Measurements from ENCODE around the gene DCLK3.

DCLK3 gene

DNA sequence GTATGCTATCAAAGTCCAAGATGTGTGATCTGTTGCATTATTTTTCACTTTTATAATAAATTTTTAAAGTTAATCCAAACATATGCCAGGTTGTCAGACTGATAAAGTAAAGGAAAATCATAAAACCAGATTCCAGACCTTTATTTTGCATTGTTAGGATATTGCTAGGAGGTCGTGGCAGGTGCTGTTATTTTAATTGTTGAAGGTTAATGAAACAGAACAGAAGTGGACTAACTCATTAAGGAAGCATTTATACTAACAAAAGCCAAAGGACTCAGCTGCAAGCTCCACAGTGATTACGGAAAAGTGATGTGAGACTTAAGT, 63.1 kb downstream of the DCLK3 start:
- no peak for DNase-seq (ENCODE audit: low spot score)
- TF ChIP-seq CTCF (IDR thresholded peaks at IDR 0.05), result peak; percentile 2
- no peak overlapping the region for H3K4me3 ChIP-seq
- no peak overlapping the region for H3K27ac ChIP-seq

GRCh38 chr3:36700537-36701248, 63.7 kb downstream of the DCLK3 start:
- DNase-seq (ENCODE audit: low spot score), result no peak
- peak; percentile 56 for TF ChIP-seq CTCF (IDR thresholded peaks at IDR 0.05)
- no peak overlapping the region for H3K27ac ChIP-seq
- no peak overlapping the region for H3K4me3 ChIP-seq

- no peak for DNase-seq (ENCODE audit: low spot score)
- no peak overlapping the region for H3K27ac ChIP-seq
- TF ChIP-seq CTCF (IDR thresholded peaks at IDR 0.05), result no peak
- no peak overlapping the region for H3K4me3 ChIP-seq
These were observed 66.0 kb downstream of the DCLK3 start for GRCh38 chr3:36698314-36698713.

DNA sequence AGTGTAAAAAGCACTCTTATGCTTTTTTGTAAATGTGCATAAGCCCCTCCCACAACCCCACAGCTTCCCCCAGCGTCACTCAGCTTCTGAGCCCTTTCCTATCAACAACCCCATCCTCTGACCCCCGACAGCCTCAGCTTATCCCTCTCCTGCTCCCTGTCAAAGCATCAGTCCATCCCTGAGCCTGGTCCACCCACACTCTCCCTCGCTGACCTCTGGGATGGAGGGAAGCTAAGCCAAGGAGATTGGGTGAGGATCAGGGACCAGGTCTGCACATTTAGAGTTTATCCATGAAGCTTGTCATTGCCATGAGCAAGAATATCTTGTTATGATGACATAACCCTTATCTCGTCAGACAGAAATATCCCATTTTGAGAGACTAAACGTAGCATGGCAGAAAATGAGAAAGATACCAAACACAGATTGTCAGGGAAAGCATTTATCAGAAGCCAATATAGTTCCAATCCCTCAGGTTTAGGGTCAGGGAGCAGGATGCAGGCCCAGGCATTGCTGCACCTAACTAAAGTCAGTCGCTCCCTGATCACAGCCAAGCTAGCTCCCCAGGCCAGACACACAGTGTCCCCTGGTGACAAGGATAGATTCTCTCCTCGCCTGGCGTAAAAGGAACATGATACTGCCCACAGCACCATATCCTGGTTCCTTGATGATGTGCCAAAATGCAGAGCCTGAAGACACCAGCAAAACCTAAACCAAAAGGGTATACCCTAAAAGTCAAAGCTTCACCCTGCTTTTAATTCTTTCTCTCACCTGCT, 66.9 kb downstream of the DCLK3 start:
- no peak overlapping the region for H3K4me3 ChIP-seq
- H3K27ac ChIP-seq, result no peak overlapping the region
- TF ChIP-seq CTCF (IDR thresholded peaks at IDR 0.05), result no peak
- DNase-seq (ENCODE audit: low spot score), result no peak

DNA sequence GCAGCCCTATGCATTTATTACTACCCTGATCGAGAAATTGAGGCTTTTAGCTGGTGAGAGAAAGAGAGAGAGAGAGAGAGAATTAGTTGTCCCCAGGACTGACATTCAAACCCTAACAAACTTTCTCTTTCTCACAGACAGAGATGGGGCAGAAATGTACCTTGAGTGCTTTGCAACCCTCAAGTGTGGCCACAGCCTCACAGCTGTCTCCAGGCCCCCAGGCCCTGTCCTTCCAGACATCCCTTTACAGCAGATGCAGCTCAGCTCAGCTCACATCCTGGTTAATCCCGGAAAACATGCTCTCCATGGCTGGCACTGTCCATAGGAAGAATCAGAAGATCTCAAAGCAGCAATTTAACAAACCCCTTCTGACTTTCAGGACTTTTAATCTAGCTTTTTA, 67.6 kb downstream of the DCLK3 start:
- no peak overlapping the region for H3K4me3 ChIP-seq
- DNase-seq (ENCODE audit: low spot score), result no peak
- H3K27ac ChIP-seq, result no peak overlapping the region
- TF ChIP-seq CTCF (IDR thresholded peaks at IDR 0.05), result no peak

DNA sequence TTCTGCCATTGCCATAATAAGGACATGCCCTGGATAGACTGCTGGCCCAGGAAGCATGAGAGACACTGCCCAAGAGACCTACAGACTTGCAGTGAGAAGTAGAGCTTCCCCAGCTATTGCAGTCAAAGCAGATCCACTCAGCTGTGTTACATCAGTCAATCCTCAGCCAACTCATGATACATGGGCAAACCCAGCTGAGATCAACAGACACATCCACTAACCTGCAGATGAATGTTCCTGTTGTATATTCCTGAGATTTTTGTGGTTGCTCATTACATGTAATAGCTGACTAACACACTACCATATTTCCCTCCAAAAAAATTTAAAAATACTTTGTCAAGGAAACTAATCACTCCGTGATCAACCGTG, 68.6 kb downstream of the DCLK3 start:
- no peak for TF ChIP-seq CTCF (IDR thresholded peaks at IDR 0.05)
- H3K27ac ChIP-seq, result no peak overlapping the region
- no peak for DNase-seq (ENCODE audit: low spot score)
- H3K4me3 ChIP-seq, result no peak overlapping the region

Data from coronary artery (tissue), 2 donors.